Stimulated activated CD8-positive, alpha-beta memory T cell treated with anti-CD3 and anti-CD28 coated beads, Interleukin-4, amount 100 ng/mL, for 4 hours (primary cell): ENCODE results near the gene AGPAT1.
"Not testable (repeated sequence)": the region's sequence is repeated elsewhere in the genome, so short reads cannot be mapped to it uniquely, and the experiment has no call there.

ENCODE experiments used
- DNase-seq, 2 donors: peaks; one replicate each; pipeline ENCODE4 v3.0.0-alpha.2; 2020; ENCODE audit warnings: low read depth in 2 of 2, low spot score in 1 of 2

Gene AGPAT1

GRCh38 chr6:32151181-32151862 is 24.6 kb downstream of the AGPAT1 start:
- DNase-seq, result no peak

- DNase-seq, result no peak
Observed at GRCh38 chr6:32149932-32150870, 25.7 kb downstream of the AGPAT1 start.

GRCh38 chr6:32149092-32149755 is 26.7 kb downstream of the AGPAT1 start:
- DNase-seq, result no peak

GRCh38 chr6:32148289-32149091 is 27.4 kb downstream of the AGPAT1 start:
- DNase-seq, result peak; percentile 25 to 30

- no peak for DNase-seq
Observed at GRCh38 chr6:32147401-32148132, 28.3 kb downstream of the AGPAT1 start.

- no peak for DNase-seq
Observed at GRCh38 chr6:32146687-32147086, 29.2 kb downstream of the AGPAT1 start.

- no peak for DNase-seq
Observed at GRCh38 chr6:32146287-32146686, 29.6 kb downstream of the AGPAT1 start.

GRCh38 chr6:32144238-32144637 is 31.6 kb downstream of the AGPAT1 start:
- DNase-seq, result not testable (repeated sequence)

- DNase-seq, result no peak
Observed at GRCh38 chr6:32140420-32141046, 35.4 kb downstream of the AGPAT1 start.

- DNase-seq, result no peak
Observed at GRCh38 chr6:32139590-32139989, 36.3 kb downstream of the AGPAT1 start.

GRCh38 chr6:32137454-32137853 is 38.4 kb downstream of the AGPAT1 start:
- DNase-seq, result no peak

- DNase-seq, result no peak
Observed at GRCh38 chr6:32133786-32134185, 42.1 kb downstream of the AGPAT1 start.

- no peak for DNase-seq
Observed at GRCh38 chr6:32132110-32132509, 43.8 kb downstream of the AGPAT1 start.

GRCh38 chr6:32131439-32131948 is 44.4 kb downstream of the AGPAT1 start:
- no peak for DNase-seq

GRCh38 chr6:32129297-32130088 is 46.4 kb downstream of the AGPAT1 start:
- no peak for DNase-seq

GRCh38 chr6:32128751-32129296 is 47.1 kb downstream of the AGPAT1 start:
- DNase-seq, result no peak

GRCh38 chr6:32127717-32128592 is 47.9 kb downstream of the AGPAT1 start, which contains the start of gene ATF6B:
Gene ATF6B (minus strand): TSS chr6:32128246. CDS start chr6:32128207, 39 bp downstream.
- DNase-seq, result peak; percentile 94 to 97

- no peak for DNase-seq
Observed at GRCh38 chr6:32127409-32127716, 48.5 kb downstream of the AGPAT1 start.
